Glutamatergic neuron (in vitro differentiated cells): ENCODE results near the gene ZBTB44. TPM values are rescaled to one million over a fixed set of nuclear protein-coding genes. Genes with fewer than 3 reads are reported as not detected.

Source experiments
- DNase-seq: peaks from one replicate; pipeline ENCODE4 v3.0.0; 2022
- H3K27ac Mint-ChIP-seq: one replicate; pipeline ENCODE4 v1.8.0; 2020; ENCODE audit warnings: mild to moderate bottlenecking, mixed read lengths, inconsistent platforms; ENCODE audit not compliant: unreplicated experiment
- H3K27me3 Mint-ChIP-seq: one replicate; pipeline ENCODE4 v1.8.0; 2020; ENCODE audit warnings: mild to moderate bottlenecking, moderate library complexity, mixed read lengths, inconsistent platforms; ENCODE audit not compliant: unreplicated experiment
- H3K36me3 Mint-ChIP-seq: one replicate; pipeline ENCODE4 v1.8.0; 2020; ENCODE audit warnings: mild to moderate bottlenecking, mixed read lengths, inconsistent platforms; ENCODE audit not compliant: unreplicated experiment
- H3K4me1 Mint-ChIP-seq: one replicate; pipeline ENCODE4 v1.8.0; 2020; ENCODE audit warnings: mild to moderate bottlenecking, low read depth, mixed read lengths, inconsistent platforms; ENCODE audit not compliant: unreplicated experiment
- H3K4me3 Mint-ChIP-seq: one replicate; pipeline ENCODE4 v1.8.0; 2020; ENCODE audit warnings: mild to moderate bottlenecking, mixed read lengths, inconsistent platforms; ENCODE audit not compliant: unreplicated experiment
- H3K9me3 Mint-ChIP-seq: one replicate; pipeline ENCODE4 v1.8.0; 2020; ENCODE audit warnings: mild to moderate bottlenecking, moderate library complexity, mixed read lengths, inconsistent platforms; ENCODE audit not compliant: unreplicated experiment
- total RNA-seq: library from RNA; stranded (reverse); fragmentation: NEBNext Ultra II Directional; extraction: Animal tissue kit (Norgen Biotek cat#: 25700); gene quantifications from one replicate; pipeline ENCODE4 v1.2.1, GENCODE V29; 2021; ENCODE audit not compliant: unreplicated experiment
- TF ChIP-seq, protein P1 (sequence below): fragments of 200-600 bp; sonication (generic); IDR thresholded peaks from one replicate; pipeline ENCODE4 v1.5.0; 2021; ENCODE audit not compliant: partially characterized antibody, unreplicated experiment

Gene ZBTB44
- total RNA-seq, 1 donor from 2014 or later: 23.3 TPM

DNA sequence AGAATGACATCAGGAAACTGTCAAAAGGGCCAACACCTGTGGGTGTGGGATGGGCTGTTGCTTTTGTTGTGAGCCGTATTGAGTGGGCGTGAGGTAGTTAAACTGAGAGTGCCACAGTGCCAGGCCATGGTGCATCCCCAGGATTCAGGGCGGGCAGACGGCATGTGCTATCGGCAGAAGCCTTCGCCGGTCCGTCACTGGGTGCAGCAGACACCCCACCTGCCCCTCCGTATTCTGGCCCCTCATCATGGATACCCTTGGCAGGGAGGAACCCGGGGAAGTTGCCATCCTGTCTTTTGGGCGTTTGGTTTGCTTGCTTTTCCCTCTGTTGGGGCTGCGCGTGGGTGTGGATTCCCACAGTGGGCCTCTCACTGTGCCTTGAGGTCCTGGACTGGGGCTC, 127.6 kb downstream of the ZBTB44 start:
- TF ChIP-seq, protein P1, sequence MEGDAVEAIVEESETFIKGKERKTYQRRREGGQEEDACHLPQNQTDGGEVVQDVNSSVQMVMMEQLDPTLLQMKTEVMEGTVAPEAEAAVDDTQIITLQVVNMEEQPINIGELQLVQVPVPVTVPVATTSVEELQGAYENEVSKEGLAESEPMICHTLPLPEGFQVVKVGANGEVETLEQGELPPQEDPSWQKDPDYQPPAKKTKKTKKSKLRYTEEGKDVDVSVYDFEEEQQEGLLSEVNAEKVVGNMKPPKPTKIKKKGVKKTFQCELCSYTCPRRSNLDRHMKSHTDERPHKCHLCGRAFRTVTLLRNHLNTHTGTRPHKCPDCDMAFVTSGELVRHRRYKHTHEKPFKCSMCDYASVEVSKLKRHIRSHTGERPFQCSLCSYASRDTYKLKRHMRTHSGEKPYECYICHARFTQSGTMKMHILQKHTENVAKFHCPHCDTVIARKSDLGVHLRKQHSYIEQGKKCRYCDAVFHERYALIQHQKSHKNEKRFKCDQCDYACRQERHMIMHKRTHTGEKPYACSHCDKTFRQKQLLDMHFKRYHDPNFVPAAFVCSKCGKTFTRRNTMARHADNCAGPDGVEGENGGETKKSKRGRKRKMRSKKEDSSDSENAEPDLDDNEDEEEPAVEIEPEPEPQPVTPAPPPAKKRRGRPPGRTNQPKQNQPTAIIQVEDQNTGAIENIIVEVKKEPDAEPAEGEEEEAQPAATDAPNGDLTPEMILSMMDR: no peak
- Mint-ChIP-seq H3K36me3 (no peaks in the 10 kb centered on the region), H3K27ac (no peak overlapping the region), H3K4me1 (peaks cover 13% of the 10 kb centered on the region), H3K9me3 (peaks cover 6% of the 10 kb centered on the region), H3K27me3 (peaks cover 10% of the 10 kb centered on the region), H3K4me3 (no peak overlapping the region)
- no peak for DNase-seq

DNA sequence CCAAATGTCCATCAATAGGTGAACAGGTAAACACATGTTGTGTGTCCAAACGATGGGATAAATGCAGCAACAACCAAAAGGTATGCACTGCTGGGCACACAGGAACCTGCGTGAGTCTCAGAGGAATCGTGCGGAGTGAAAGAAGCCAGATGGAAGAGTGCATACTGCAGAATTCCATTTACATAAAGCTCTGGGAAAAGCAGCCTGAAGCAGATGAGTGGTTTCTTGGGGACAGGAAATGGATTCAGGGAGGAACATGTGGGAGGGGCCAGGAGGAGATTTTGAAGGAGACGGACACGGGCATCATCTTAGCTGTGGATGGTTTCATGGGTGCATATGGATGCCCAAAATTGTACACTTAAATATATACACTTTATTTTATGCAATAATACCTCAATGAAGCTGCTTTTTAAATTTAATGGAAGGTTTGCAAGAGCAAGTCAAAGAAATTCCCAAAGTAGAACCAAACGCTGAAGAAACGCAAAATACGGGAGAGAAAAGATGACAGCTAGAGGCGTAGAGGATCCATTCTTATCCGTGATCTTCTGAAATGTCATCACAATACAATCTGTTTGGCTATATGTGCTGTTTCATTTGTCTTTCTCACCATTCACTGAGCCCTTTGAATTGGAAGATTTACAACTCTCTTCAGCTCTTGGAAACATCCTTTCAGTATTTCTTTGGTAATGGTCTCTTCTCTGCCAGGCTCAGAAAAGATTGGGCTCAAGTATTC, 130.7 kb downstream of the ZBTB44 start:
- peaks cover 7% of the 10 kb centered on the region for H3K27me3 Mint-ChIP-seq
- H3K27ac Mint-ChIP-seq: peak overlapping the region; percentile 63
- DNase-seq: no peak
- H3K36me3 Mint-ChIP-seq: no peaks in the 10 kb centered on the region
- peak overlapping the region; percentile 12 for H3K4me3 Mint-ChIP-seq
- peaks cover 21% of the 10 kb centered on the region for H3K4me1 Mint-ChIP-seq
- TF ChIP-seq, protein P1: no peak
- H3K9me3 Mint-ChIP-seq: peaks cover 6% of the 10 kb centered on the region

DNA sequence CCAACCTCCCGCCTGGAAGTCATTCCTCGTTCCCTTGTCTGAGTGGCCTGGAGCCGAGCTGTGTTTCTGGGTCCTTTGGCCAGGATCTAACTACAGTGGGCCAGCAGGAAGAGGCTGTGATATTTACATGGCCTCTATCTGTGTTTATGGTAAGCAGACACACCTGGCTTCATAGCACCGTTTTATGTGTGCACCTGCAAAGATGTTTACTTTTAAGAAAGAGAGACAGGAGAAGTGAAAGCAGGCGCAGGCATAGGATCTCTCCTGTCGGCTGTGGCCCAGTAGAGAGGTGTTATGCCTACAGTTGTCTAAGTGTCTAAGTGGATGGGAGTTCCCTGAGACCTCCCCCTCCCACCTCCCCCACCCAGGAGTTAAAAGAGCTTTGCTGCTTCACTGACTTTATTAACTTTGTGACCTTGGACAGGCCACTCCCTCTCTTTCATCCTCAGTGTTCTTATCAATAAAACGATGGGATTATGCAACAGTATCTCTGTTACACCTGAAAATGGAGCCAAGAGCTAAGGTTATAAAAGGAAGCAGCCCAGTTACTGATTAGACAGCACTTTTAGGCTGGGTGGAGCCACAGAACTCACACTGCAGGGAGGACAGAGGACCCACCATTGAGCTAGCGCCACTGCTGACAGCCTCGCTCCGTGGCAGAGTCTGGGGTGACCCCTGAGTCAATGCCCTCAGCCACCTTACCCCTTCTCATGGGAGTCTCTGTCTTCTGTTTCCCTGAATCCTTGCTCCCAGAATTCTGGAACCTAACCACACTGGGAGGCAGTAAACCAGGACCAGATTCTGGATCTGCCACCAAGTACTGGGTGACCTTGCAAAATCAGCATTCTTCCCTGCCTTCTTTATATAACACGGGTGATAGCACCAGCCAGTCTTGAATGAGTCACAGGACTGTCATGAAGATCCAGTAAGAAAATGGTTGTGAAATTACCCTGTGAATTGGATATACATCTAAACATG, 133.1 kb downstream of the ZBTB44 start:
- Mint-ChIP-seq H3K4me1 (peaks cover 25% of the 10 kb centered on the region), H3K4me3 (no peak overlapping the region), H3K9me3 (peaks cover 6% of the 10 kb centered on the region), H3K36me3 (no peaks in the 10 kb centered on the region), H3K27me3 (peaks cover 5% of the 10 kb centered on the region), H3K27ac (no peak overlapping the region)
- DNase-seq: no peak
- TF ChIP-seq, protein P1: no peak

DNA sequence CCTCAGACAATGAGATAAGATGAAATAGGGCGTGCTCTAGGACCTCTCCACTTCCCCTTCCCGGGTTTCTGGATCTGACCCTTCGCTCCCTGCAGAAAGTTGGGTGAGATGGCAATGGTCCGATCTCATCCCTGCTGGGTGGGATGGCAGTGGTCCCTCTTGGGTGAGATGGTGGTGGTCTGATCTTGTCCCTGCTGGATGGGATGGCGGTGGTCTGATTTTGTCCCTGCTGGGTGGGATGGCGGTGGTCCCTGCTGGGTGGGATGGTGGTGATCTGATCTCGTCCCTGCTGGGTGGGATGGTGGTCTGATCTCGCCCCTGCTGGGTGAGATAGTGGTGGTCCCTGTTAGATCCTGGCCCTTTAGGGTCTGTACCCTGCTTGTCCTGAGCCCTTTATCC, 133.8 kb downstream of the ZBTB44 start:
- Mint-ChIP-seq H3K4me1 (peaks cover 25% of the 10 kb centered on the region), H3K27ac (no peak overlapping the region), H3K4me3 (no peak overlapping the region), H3K27me3 (peaks cover 5% of the 10 kb centered on the region), H3K36me3 (no peaks in the 10 kb centered on the region), H3K9me3 (peaks cover 8% of the 10 kb centered on the region)
- no peak for DNase-seq
- TF ChIP-seq, protein P1: no peak

DNA sequence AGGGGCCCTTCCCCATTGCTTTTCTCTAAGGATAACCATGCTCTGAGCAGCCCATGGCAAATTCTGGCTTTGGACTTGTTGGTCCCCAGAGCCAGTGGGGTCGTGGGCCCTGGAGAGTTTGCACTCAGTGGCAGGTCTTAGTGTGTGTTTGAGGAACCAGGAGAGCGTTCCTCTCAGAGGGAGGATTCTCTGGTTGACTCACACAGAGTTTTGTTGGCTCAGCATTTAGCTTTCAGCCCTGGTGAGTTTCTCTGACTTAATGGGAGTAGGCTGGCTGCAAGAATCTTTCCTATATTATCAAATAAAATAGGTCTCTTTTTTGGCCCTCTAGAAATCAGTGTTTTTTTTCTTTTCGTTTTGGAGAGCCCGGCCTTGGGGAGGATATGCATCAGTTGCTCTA, 134.2 kb downstream of the ZBTB44 start:
- Mint-ChIP-seq H3K4me3 (no peak overlapping the region), H3K27ac (no peak overlapping the region), H3K27me3 (peaks cover 5% of the 10 kb centered on the region), H3K36me3 (no peaks in the 10 kb centered on the region), H3K9me3 (peaks cover 8% of the 10 kb centered on the region), H3K4me1 (peaks cover 25% of the 10 kb centered on the region)
- DNase-seq: no peak
- TF ChIP-seq, protein P1: no peak
